ENCODE measurements around the gene KAZN.

KAZN gene

GRCh38 chr1:14895727-14896126 is 297.2 kb downstream of the KAZN start:
- no peak for DNase-seq

- no peak for DNase-seq
Observed at GRCh38 chr1:14896381-14897079, 298.0 kb downstream of the KAZN start.

- DNase-seq = no peak
Observed at GRCh38 chr1:14897080-14897449, 298.6 kb downstream of the KAZN start.

- DNase-seq = no peak
Observed at GRCh38 chr1:14897547-14897946, 299.1 kb downstream of the KAZN start.

- no peak for DNase-seq
Observed at GRCh38 chr1:14897997-14898645, 299.6 kb downstream of the KAZN start.

- no peak for DNase-seq
Observed at GRCh38 chr1:14899686-14900085, 301.2 kb downstream of the KAZN start.

- no peak for DNase-seq
Observed at GRCh38 chr1:14901371-14901954, 303.0 kb downstream of the KAZN start.

GRCh38 chr1:14903922-14904321 is 305.4 kb downstream of the KAZN start:
- DNase-seq = no peak

GRCh38 chr1:14906665-14907064 is 308.2 kb downstream of the KAZN start:
- DNase-seq = no peak

GRCh38 chr1:14907416-14907815 is 308.9 kb downstream of the KAZN start:
- no peak for DNase-seq

- no peak for DNase-seq
Observed at GRCh38 chr1:14909273-14909672, 310.8 kb downstream of the KAZN start.

- no peak for DNase-seq
Observed at GRCh38 chr1:14909920-14910460, 311.5 kb downstream of the KAZN start.

- no peak for DNase-seq
Observed at GRCh38 chr1:14910984-14911721, 312.7 kb downstream of the KAZN start.

- DNase-seq = no peak
Observed at GRCh38 chr1:14912839-14913481, 314.5 kb downstream of the KAZN start.

- DNase-seq = no peak
Observed at GRCh38 chr1:14913482-14914177, 315.1 kb downstream of the KAZN start.

GRCh38 chr1:14914351-14914988 is 316.0 kb downstream of the KAZN start:
- DNase-seq = no peak

GRCh38 chr1:14915356-14916054 is 317.0 kb downstream of the KAZN start:
- peak; percentile 52 for DNase-seq

- no peak for DNase-seq
Observed at GRCh38 chr1:14919289-14919688, 320.8 kb downstream of the KAZN start.

GRCh38 chr1:14919751-14920150 is 321.3 kb downstream of the KAZN start:
- no peak for DNase-seq

- DNase-seq = no peak
Observed at GRCh38 chr1:14921057-14921456, 322.6 kb downstream of the KAZN start.

Data from stimulated activated CD4-positive, alpha-beta T cell treated with anti-CD3 and anti-CD28 coated beads, Interleukin-15, amount 100 ng/mL, for 24 hours (primary cell).